Measurements from ENCODE around the gene ANTXRL. TPM values are rescaled to one million over a fixed set of nuclear protein-coding genes. Genes with fewer than 3 reads are reported as not detected.
"Not testable (repeated sequence)": the region's sequence is repeated elsewhere in the genome, so short reads cannot be mapped to it uniquely, and the experiment has no call there.

Gene ANTXRL
- total and polyA plus RNA-seq, 2 experiments from 2014 or later = not detected

DNA sequence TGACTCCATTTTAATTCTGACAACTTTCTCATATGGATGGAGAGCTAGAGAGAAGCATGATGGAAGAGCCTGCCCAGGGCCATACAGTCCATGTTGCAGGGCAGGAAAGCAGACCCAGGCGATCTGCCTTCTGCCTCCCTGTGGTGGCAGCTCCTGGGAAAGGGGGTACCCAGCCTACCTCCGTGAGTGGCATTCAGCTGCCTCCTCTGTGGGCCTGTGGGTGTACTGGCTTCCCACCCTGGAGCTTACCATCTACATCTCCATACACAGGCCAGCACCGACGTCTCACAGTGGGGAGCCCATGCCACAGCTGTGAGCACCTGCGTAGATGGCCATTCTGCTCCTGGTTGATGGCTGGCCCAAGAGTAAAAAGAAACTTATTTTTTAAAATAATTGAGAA lies 17.9 kb downstream of the ANTXRL start:
- not testable (repeated sequence) for H4K20me1 ChIP-seq (replicated peaks; ENCODE audit: insufficient read depth); H3K4me1 ChIP-seq (ENCODE audit: insufficient read depth); H3K36me3 Mint-ChIP-seq (ENCODE audit: low read depth); H3F3A ChIP-seq (replicated peaks; ENCODE audit: low read depth); H3K4me3 ChIP-seq; H3K9me3 Mint-ChIP-seq; H2AFZ ChIP-seq; H3K4me3 Mint-ChIP-seq; DNase-seq (ENCODE audit: low spot score); H3K27ac ChIP-seq (ENCODE audit: low read depth); H3K27me3 Mint-ChIP-seq (ENCODE audit: insufficient read depth, low read depth, poor library complexity); H3K27me3 ChIP-seq (ENCODE audit: insufficient read depth); H3K36me3 ChIP-seq (ENCODE audit: insufficient read depth); H3K9me2 ChIP-seq (ENCODE audit: insufficient read depth); ATAC-seq; H3K79me2 ChIP-seq (replicated peaks; ENCODE audit: insufficient read depth); H3K4me2 ChIP-seq; H3K27ac Mint-ChIP-seq
- H3K4me1 Mint-ChIP-seq = peaks cover 10% of the 10 kb centered on the region

DNA sequence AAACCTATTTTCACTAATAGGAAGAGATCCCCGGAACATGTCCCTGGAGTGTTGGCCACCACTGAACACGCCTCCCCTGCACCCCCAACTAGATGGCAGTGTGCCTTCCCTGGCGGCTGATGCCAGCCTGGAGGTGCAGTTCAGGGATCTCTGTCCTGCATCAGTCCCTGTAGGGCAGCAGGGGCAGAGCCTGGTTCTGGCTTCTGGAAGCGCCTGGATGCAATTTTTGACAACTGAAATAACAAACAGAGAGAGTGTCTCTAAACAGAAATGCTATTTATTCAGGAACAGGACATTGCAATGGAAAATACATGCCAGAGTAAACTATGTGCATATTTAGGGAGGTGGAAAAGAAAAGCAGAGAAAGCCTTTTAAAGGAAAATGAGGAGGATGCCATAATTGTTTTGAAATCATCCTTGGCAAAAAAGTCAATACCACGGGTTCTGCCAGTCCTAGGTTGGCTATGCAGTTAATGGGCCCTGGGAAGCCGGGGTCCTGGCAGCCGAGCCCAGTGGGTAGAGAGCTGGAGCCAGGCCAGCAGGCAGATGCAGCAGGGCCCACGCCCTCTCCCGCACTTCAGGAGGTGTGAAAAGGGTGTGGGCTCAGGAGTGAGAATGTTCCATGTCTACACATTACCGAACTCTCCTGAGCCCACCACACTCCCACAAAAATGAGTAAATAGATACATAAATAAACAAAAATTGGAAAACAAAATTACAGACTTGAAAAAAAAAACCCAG lies 18.5 kb downstream of the ANTXRL start:
- Histone ChIP-seq H3K79me2 (replicated peaks; ENCODE audit: insufficient read depth) (no peaks in the 10 kb centered on the region), H3F3A (replicated peaks; ENCODE audit: low read depth) (no peaks in the 10 kb centered on the region), H2AFZ (no peak overlapping the region), H4K20me1 (replicated peaks; ENCODE audit: insufficient read depth) (no peaks in the 10 kb centered on the region), H3K9me2 (ENCODE audit: insufficient read depth) (no peaks in the 10 kb centered on the region), H3K36me3 (ENCODE audit: insufficient read depth) (no peaks in the 10 kb centered on the region), H3K4me2 (no peak overlapping the region), H3K4me3 (no peak overlapping the region), H3K27ac (ENCODE audit: low read depth) (no peak overlapping the region), H3K4me1 (ENCODE audit: insufficient read depth) (no peaks in the 10 kb centered on the region), H3K27me3 (ENCODE audit: insufficient read depth) (no peaks in the 10 kb centered on the region)
- peaks cover 7% of the 10 kb centered on the region; the same call in 2 of the 3 replicates for H3K4me1 Mint-ChIP-seq
- ATAC-seq (no peak), DNase-seq (ENCODE audit: low spot score) (no peak)
- no peaks in the 10 kb centered on the region for H3K9me3 Mint-ChIP-seq
- H3K4me3 Mint-ChIP-seq = no peak overlapping the region
- H3K27ac Mint-ChIP-seq = no peak overlapping the region
- TF ChIP-seq, protein P1, sequence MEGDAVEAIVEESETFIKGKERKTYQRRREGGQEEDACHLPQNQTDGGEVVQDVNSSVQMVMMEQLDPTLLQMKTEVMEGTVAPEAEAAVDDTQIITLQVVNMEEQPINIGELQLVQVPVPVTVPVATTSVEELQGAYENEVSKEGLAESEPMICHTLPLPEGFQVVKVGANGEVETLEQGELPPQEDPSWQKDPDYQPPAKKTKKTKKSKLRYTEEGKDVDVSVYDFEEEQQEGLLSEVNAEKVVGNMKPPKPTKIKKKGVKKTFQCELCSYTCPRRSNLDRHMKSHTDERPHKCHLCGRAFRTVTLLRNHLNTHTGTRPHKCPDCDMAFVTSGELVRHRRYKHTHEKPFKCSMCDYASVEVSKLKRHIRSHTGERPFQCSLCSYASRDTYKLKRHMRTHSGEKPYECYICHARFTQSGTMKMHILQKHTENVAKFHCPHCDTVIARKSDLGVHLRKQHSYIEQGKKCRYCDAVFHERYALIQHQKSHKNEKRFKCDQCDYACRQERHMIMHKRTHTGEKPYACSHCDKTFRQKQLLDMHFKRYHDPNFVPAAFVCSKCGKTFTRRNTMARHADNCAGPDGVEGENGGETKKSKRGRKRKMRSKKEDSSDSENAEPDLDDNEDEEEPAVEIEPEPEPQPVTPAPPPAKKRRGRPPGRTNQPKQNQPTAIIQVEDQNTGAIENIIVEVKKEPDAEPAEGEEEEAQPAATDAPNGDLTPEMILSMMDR (conservative IDR thresholded peaks at IDR 0.05; ENCODE audit: low read depth in 2 of 2) = no peak
- TF ChIP-seq STAT1 (IDR thresholded peaks at IDR 0.05; ENCODE audit: unreplicated experiment) (no peak), ZNF114 (CRISPR knock-in tag; IDR thresholded peaks at IDR 0.05) (no peak), JUNB (IDR thresholded peaks at IDR 0.05; ENCODE audit: unreplicated experiment) (no peak)
- H3K27me3 Mint-ChIP-seq (ENCODE audit: insufficient read depth, low read depth, poor library complexity) = peaks cover 3% of the 10 kb centered on the region
- no peaks in the 10 kb centered on the region for H3K36me3 Mint-ChIP-seq (ENCODE audit: low read depth)

DNA sequence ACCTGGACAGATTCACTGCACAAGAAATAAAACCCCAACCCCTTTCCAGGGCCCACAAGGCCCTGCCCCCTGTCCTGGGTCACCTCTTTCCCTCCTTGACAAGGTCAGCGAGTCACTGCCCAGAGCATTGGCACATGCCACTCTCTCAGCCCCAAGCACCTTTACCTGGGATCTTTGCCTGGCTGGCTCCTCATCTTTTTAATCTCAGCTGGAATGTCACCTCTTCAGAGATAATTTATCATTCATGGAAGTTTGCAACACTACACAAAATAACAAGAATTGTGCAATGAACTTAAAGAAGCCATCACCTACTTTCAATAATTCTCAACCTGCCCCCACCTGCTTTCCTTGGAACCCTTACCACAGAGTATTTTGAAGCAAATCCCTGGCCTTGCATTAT lies 19.2 kb downstream of the ANTXRL start:
- Histone ChIP-seq H3K9me2 (ENCODE audit: insufficient read depth) (no peaks in the 10 kb centered on the region), H3K4me2 (no peak overlapping the region), H3K27me3 (ENCODE audit: insufficient read depth) (no peaks in the 10 kb centered on the region), H3K36me3 (ENCODE audit: insufficient read depth) (no peaks in the 10 kb centered on the region), H2AFZ (no peak overlapping the region), H4K20me1 (replicated peaks; ENCODE audit: insufficient read depth) (no peaks in the 10 kb centered on the region), H3K4me3 (no peak overlapping the region), H3K79me2 (replicated peaks; ENCODE audit: insufficient read depth) (no peaks in the 10 kb centered on the region), H3K4me1 (ENCODE audit: insufficient read depth) (no peaks in the 10 kb centered on the region), H3K27ac (ENCODE audit: low read depth) (no peak overlapping the region), H3F3A (replicated peaks; ENCODE audit: low read depth) (no peaks in the 10 kb centered on the region)
- no peak for DNase-seq (ENCODE audit: low spot score)
- H3K4me3 Mint-ChIP-seq = no peak overlapping the region
- no peak for ATAC-seq
- no peak overlapping the region for H3K27ac Mint-ChIP-seq
- H3K9me3 Mint-ChIP-seq = no peaks in the 10 kb centered on the region
- peaks cover 3% of the 10 kb centered on the region for H3K27me3 Mint-ChIP-seq (ENCODE audit: insufficient read depth, low read depth, poor library complexity)
- no peaks in the 10 kb centered on the region for H3K36me3 Mint-ChIP-seq (ENCODE audit: low read depth)
- peaks cover 2% of the 10 kb centered on the region; the same call in 2 of the 3 replicates for H3K4me1 Mint-ChIP-seq
- TF ChIP-seq, protein P2, sequence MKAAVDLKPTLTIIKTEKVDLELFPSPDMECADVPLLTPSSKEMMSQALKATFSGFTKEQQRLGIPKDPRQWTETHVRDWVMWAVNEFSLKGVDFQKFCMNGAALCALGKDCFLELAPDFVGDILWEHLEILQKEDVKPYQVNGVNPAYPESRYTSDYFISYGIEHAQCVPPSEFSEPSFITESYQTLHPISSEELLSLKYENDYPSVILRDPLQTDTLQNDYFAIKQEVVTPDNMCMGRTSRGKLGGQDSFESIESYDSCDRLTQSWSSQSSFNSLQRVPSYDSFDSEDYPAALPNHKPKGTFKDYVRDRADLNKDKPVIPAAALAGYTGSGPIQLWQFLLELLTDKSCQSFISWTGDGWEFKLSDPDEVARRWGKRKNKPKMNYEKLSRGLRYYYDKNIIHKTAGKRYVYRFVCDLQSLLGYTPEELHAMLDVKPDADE (IDR thresholded peaks at IDR 0.05) = no peak
- no peak for TF ChIP-seq JUNB (IDR thresholded peaks at IDR 0.05; ENCODE audit: unreplicated experiment)
- TF ChIP-seq NANOG (IDR thresholded peaks at IDR 0.05; ENCODE audit: borderline replicate concordance) = no peak
- TF ChIP-seq, protein P3, sequence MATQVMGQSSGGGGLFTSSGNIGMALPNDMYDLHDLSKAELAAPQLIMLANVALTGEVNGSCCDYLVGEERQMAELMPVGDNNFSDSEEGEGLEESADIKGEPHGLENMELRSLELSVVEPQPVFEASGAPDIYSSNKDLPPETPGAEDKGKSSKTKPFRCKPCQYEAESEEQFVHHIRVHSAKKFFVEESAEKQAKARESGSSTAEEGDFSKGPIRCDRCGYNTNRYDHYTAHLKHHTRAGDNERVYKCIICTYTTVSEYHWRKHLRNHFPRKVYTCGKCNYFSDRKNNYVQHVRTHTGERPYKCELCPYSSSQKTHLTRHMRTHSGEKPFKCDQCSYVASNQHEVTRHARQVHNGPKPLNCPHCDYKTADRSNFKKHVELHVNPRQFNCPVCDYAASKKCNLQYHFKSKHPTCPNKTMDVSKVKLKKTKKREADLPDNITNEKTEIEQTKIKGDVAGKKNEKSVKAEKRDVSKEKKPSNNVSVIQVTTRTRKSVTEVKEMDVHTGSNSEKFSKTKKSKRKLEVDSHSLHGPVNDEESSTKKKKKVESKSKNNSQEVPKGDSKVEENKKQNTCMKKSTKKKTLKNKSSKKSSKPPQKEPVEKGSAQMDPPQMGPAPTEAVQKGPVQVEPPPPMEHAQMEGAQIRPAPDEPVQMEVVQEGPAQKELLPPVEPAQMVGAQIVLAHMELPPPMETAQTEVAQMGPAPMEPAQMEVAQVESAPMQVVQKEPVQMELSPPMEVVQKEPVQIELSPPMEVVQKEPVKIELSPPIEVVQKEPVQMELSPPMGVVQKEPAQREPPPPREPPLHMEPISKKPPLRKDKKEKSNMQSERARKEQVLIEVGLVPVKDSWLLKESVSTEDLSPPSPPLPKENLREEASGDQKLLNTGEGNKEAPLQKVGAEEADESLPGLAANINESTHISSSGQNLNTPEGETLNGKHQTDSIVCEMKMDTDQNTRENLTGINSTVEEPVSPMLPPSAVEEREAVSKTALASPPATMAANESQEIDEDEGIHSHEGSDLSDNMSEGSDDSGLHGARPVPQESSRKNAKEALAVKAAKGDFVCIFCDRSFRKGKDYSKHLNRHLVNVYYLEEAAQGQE (IDR thresholded peaks at IDR 0.05; ENCODE audit: unreplicated experiment) = no peak
- no peak for TF ChIP-seq EZH2phosphoT487 (IDR thresholded peaks at IDR 0.05; ENCODE audit: unreplicated experiment)
- no peak for TF ChIP-seq POLR2AphosphoS5 (IDR thresholded peaks at IDR 0.05; ENCODE audit: low read depth)
- TF ChIP-seq CREB1 (CRISPR knock-in tag; IDR thresholded peaks at IDR 0.05; ENCODE audit: low read depth) = no peak
- no peak for TF ChIP-seq ZNF114 (CRISPR knock-in tag; IDR thresholded peaks at IDR 0.05)
- no peak for TF ChIP-seq EZH2 (IDR thresholded peaks at IDR 0.05; ENCODE audit: low read depth, unreplicated experiment)

All from GM23338 (cell line).